ENCODE results near the gene DPP7. TPM values are rescaled to one million over a fixed set of nuclear protein-coding genes. Genes with fewer than 3 reads are reported as not detected.

DPP7 gene
- total RNA-seq, 1 experiment from 2014 or later = 139 TPM

GRCh38 chr9:137083394-137084004, 31.0 kb downstream of the DPP7 start:
- no peak for TF ChIP-seq CTCF (IDR thresholded peaks at IDR 0.05; ENCODE audit: unreplicated experiment)
- Mint-ChIP-seq H3K9me3 (ENCODE audit: unreplicated experiment) (no peaks in the 10 kb centered on the region), H3K27ac (ENCODE audit: low read depth, unreplicated experiment) (peak overlapping the region; percentile 84), H3K4me1 (ENCODE audit: insufficient read depth, unreplicated experiment) (peaks cover 33% of the 10 kb centered on the region), H3K4me3 (ENCODE audit: unreplicated experiment) (no peak overlapping the region), H3K27me3 (ENCODE audit: insufficient read depth, unreplicated experiment) (no peaks in the 10 kb centered on the region), H3K36me3 (ENCODE audit: insufficient read depth, unreplicated experiment) (no peaks in the 10 kb centered on the region)
- intact Hi-C loops (cut with micrococcal nuclease) = no loop called here
- peak; percentile 96 for DNase-seq (ENCODE audit: unreplicated experiment)
- ChIA-PET POLR2A (interaction anchor here (0.6 to 1.9 kb wide), 10 partner anchors 12 to 157 kb away, joined by 3 to 10 read pairs (median 3); partner anchors contain the start of genes NPDC1, SAPCD2 and TUBB4B), CTCF (interaction anchor here (0.6 to 3.8 kb wide), 8 partner anchors 7 to 271 kb away, joined by 3 to 23 read pairs (median 4); partner anchors contain the start of gene ABCA2)
- no TSS peak for BruUV-seq (replicated peaks)

GRCh38 chr9:137082925-137083290, 31.6 kb downstream of the DPP7 start:
- peak overlapping the region; percentile 84 for H3K27ac Mint-ChIP-seq (ENCODE audit: low read depth, unreplicated experiment)
- ChIA-PET POLR2A (interaction anchor here (0.6 to 1.9 kb wide), 8 partner anchors 11 to 135 kb away, joined by 3 to 9 read pairs (median 3); partner anchors contain the start of genes NPDC1 and SAPCD2), CTCF (interaction anchor here (0.7 to 3.8 kb wide), 5 partner anchors 16 to 245 kb away, joined by 3 to 23 read pairs (median 5); partner anchors contain the start of gene ABCA2)
- H3K4me1 Mint-ChIP-seq (ENCODE audit: insufficient read depth, unreplicated experiment) = peaks cover 28% of the 10 kb centered on the region
- intact Hi-C loops (cut with micrococcal nuclease) = no loop called here
- no peaks in the 10 kb centered on the region for H3K9me3 Mint-ChIP-seq (ENCODE audit: unreplicated experiment)
- no peak overlapping the region for H3K4me3 Mint-ChIP-seq (ENCODE audit: unreplicated experiment)
- H3K27me3 Mint-ChIP-seq (ENCODE audit: insufficient read depth, unreplicated experiment) = no peaks in the 10 kb centered on the region
- BruUV-seq (replicated peaks) = no TSS peak
- no peak for DNase-seq (ENCODE audit: unreplicated experiment)
- no peak for TF ChIP-seq CTCF (IDR thresholded peaks at IDR 0.05; ENCODE audit: unreplicated experiment)
- no peaks in the 10 kb centered on the region for H3K36me3 Mint-ChIP-seq (ENCODE audit: insufficient read depth, unreplicated experiment)

GRCh38 chr9:137082222-137082924, 32.2 kb downstream of the DPP7 start:
- H3K36me3 Mint-ChIP-seq (ENCODE audit: insufficient read depth, unreplicated experiment) = no peaks in the 10 kb centered on the region
- CTCF ChIA-PET = interaction anchor here (0.7 to 3.8 kb wide), 5 partner anchors 11 to 244 kb away, joined by 3 to 23 read pairs (median 5); partner anchors contain the start of genes ABCA2 and SAPCD2

More at GRCh38 chr9:137082222-137082924, 32.2 kb downstream of the DPP7 start:
- Mint-ChIP-seq H3K27ac (ENCODE audit: low read depth, unreplicated experiment) (no peak overlapping the region), H3K27me3 (ENCODE audit: insufficient read depth, unreplicated experiment) (no peaks in the 10 kb centered on the region), H3K4me3 (ENCODE audit: unreplicated experiment) (no peak overlapping the region), H3K9me3 (ENCODE audit: unreplicated experiment) (no peaks in the 10 kb centered on the region), H3K4me1 (ENCODE audit: insufficient read depth, unreplicated experiment) (peaks cover 23% of the 10 kb centered on the region)
- no peak for TF ChIP-seq CTCF (IDR thresholded peaks at IDR 0.05; ENCODE audit: unreplicated experiment)
- intact Hi-C loops (cut with micrococcal nuclease) = no loop called here
- POLR2A ChIA-PET = interaction anchor here (0.5 to 1.9 kb wide), 3 partner anchors 11 to 14 kb away, joined by 3 to 9 read pairs (median 4); partner anchors contain the start of gene SAPCD2
- DNase-seq (ENCODE audit: unreplicated experiment) = no peak
- BruUV-seq (replicated peaks) = no TSS peak

All from MCF 10A (cell line).